HEK293 (cell line): Measurements from ENCODE around the gene CLCNKB.

Source experiments
- CTCF ChIA-PET: fragments of 350-600 bp; formaldehyde crosslinking; extraction: SDS; loops from one replicate; lab custom pipeline; 2021; ENCODE audit warnings: antibody characterized with exemption; lab: Yijun Ruan, JAX
- POLR2A ChIA-PET: fragments of 300-600 bp; formaldehyde crosslinking; extraction: SDS; loops from one replicate; lab custom pipeline; 2020; ENCODE audit warnings: antibody characterized with exemption, inconsistent platforms; lab: Yijun Ruan, JAX
- H3K27ac ChIP-seq: fragments of 200-500 bp; sonication (Bioruptor generic); 2 replicates; pipeline ENCODE4 v1.5.1; 2014; ENCODE audit warnings: low read depth, low read length, control low read depth, inconsistent platforms; ENCODE audit errors: extremely low read depth
- H3K36me3 ChIP-seq, 2 experiments: fragments of 200-500 bp in 1 of 2; sonication (Bioruptor generic) in 1 of 2; 1 replicate in 1 of 2; 2 replicates in 1 of 2; pipeline ENCODE4 v1.5.1; 2014 to 2017; ENCODE audit warnings: inconsistent platforms in 2 of 2, low read length in 2 of 2; ENCODE audit not compliant: control insufficient read depth in 2 of 2, insufficient read depth in 1 of 2
- H3K4me1 ChIP-seq: fragments of 200-500 bp; sonication (Bioruptor generic); 2 replicates; pipeline ENCODE4 v1.5.1; 2014; ENCODE audit warnings: mild to moderate bottlenecking, low read length, inconsistent platforms; ENCODE audit not compliant: control insufficient read depth, insufficient read depth
- H3K4me3 ChIP-seq: 2 replicates; pipeline ENCODE4 v1.5.1; 2011; ENCODE audit warnings: low read depth, mild to moderate bottlenecking, control low read depth, low read length, moderate library complexity
- H3K9me3 ChIP-seq: fragments of 200-500 bp; sonication (Bioruptor generic); 2 replicates; pipeline ENCODE4 v1.5.1; 2014; ENCODE audit warnings: low read depth, low read length, inconsistent platforms; ENCODE audit not compliant: control insufficient read depth, insufficient read depth
- GLI2 ChIP-seq: fragments of 450-650 bp; formaldehyde crosslinking; IDR thresholded peaks from 2 replicates; pipeline ENCODE4; 2017; ENCODE audit warnings: missing biosample characterization, missing genetic modification characterization, low read depth, borderline replicate concordance
- GLIS2 ChIP-seq: fragments of 450-650 bp; formaldehyde crosslinking; IDR thresholded peaks from 2 replicates; pipeline ENCODE4 v1.5.1; 2016; ENCODE audit warnings: missing biosample characterization, missing genetic modification characterization
- PRDM1 ChIP-seq: fragments of 450-650 bp; formaldehyde crosslinking; IDR thresholded peaks from 2 replicates; pipeline ENCODE4; 2016; ENCODE audit warnings: missing biosample characterization, missing genetic modification characterization
- PRDM10 ChIP-seq: fragments of 450-650 bp; formaldehyde crosslinking; IDR thresholded peaks from 2 replicates; pipeline ENCODE4 v1.5.1; 2016; ENCODE audit warnings: missing biosample characterization, missing genetic modification characterization
- ZBTB11 ChIP-seq: fragments of 450-650 bp; formaldehyde crosslinking; conservative IDR thresholded peaks from 2 replicates; pipeline ENCODE4 v1.5.1; 2016; ENCODE audit warnings: low read depth, missing biosample characterization, missing genetic modification characterization
- ZBTB17 ChIP-seq: fragments of 450-650 bp; formaldehyde crosslinking; IDR thresholded peaks from 2 replicates; pipeline ENCODE4 v1.5.1; 2016; ENCODE audit warnings: missing biosample characterization, missing genetic modification characterization
- ZNF155 ChIP-seq: fragments of 450-650 bp; formaldehyde crosslinking; IDR thresholded peaks from 2 replicates; pipeline ENCODE4 v1.5.1; 2016; ENCODE audit warnings: missing biosample characterization, missing genetic modification characterization
- ZNF184 ChIP-seq: fragments of 450-650 bp; IDR thresholded peaks from 2 replicates; pipeline ENCODE4 v1.5.1; 2018; ENCODE audit warnings: missing biosample characterization, mild to moderate bottlenecking, missing genetic modification characterization
- ZNF341 ChIP-seq: fragments of 450-650 bp; formaldehyde crosslinking; IDR thresholded peaks from 2 replicates; pipeline ENCODE4; 2016; ENCODE audit warnings: low read depth, missing biosample characterization, missing genetic modification characterization
- ZNF561 ChIP-seq: fragments of 450-650 bp; IDR thresholded peaks from 2 replicates; pipeline ENCODE4 v1.5.1; 2018; ENCODE audit warnings: missing biosample characterization, missing genetic modification characterization, borderline replicate concordance
- ZNF621 ChIP-seq: fragments of 450-650 bp; formaldehyde crosslinking; IDR thresholded peaks from 2 replicates; pipeline ENCODE4 v1.5.1; 2017; ENCODE audit warnings: missing biosample characterization, missing genetic modification characterization
- ZNF654 ChIP-seq: fragments of 450-650 bp; formaldehyde crosslinking; IDR thresholded peaks from 2 replicates; pipeline ENCODE4 v1.5.1; 2016; ENCODE audit warnings: low read depth, missing biosample characterization, missing genetic modification characterization
- ZNF660 ChIP-seq: fragments of 450-650 bp; IDR thresholded peaks from 2 replicates; pipeline ENCODE4 v1.5.1; 2018; ENCODE audit warnings: missing biosample characterization, mild to moderate bottlenecking, missing genetic modification characterization

Gene CLCNKB

GRCh38 chr1:16046842-16047241 lies 3.3 kb downstream of the CLCNKB start:
- no peak overlapping the region for H3K27ac ChIP-seq
- TF ChIP-seq ZBTB17 (tag by site-specific recombination) (peak; percentile 45; the same call in 1 of the 2 replicates), GLIS2 (0 out of 2 replicates have a peak, but pooled peaks have one; percentile 12), PRDM1 (tag by site-specific recombination) (no peak), PRDM10 (tag by site-specific recombination) (peak; percentile 57; the same call in 1 of the 2 replicates)
- TF ChIP-seq, all 188 proteins: peak for 3
- Histone ChIP-seq H3K9me3 (no peaks in the 10 kb centered on the region), H3K4me3 (no peak overlapping the region), H3K4me1 (no peaks in the 10 kb centered on the region), H3K36me3 (no peaks in the 10 kb centered on the region)
- POLR2A ChIA-PET: no interaction called here
- CTCF ChIA-PET: interaction anchor here (0.6 kb wide), 1 partner anchor 451 kb away, joined by 3 read pairs; no protein-coding TSS in a partner anchor

GRCh38 chr1:16047791-16048475 lies 4.4 kb downstream of the CLCNKB start:
- POLR2A ChIA-PET: interaction anchor here (0.6 kb wide), 1 partner anchor 346 kb away, joined by 3 read pairs; no protein-coding TSS in a partner anchor
- H3K9me3 ChIP-seq: no peaks in the 10 kb centered on the region
- no peak overlapping the region for H3K4me3 ChIP-seq
- CTCF ChIA-PET: interaction anchor here (0.6 kb wide), 1 partner anchor 452 kb away, joined by 3 read pairs; no protein-coding TSS in a partner anchor
- no peaks in the 10 kb centered on the region for H3K36me3 ChIP-seq
- no peak overlapping the region for H3K27ac ChIP-seq
- TF ChIP-seq ZNF561 (no peak), ZNF184 (tag by site-specific recombination) (no peak), ZNF660 (no peak), PRDM10 (tag by site-specific recombination) (peak; percentile 67), GLI2 (tag by site-specific recombination) (no peak)
- H3K4me1 ChIP-seq: no peaks in the 10 kb centered on the region

- H3K9me3 ChIP-seq: no peaks in the 10 kb centered on the region
- H3K27ac ChIP-seq: no peak overlapping the region
- no peaks in the 10 kb centered on the region for H3K36me3 ChIP-seq
- H3K4me1 ChIP-seq: no peaks in the 10 kb centered on the region
- POLR2A ChIA-PET: interaction anchor here (0.6 kb wide), 1 partner anchor 347 kb away, joined by 3 read pairs; no protein-coding TSS in a partner anchor
- CTCF ChIA-PET: interaction anchor here (0.6 kb wide), 1 partner anchor 77 kb away, joined by 3 read pairs; no protein-coding TSS in a partner anchor
- peak overlapping the region; percentile 14 for H3K4me3 ChIP-seq
- no peak for TF ChIP-seq ZNF155
- no peak for TF ChIP-seq ZBTB11 (tag by site-specific recombination)
- peak; percentile 98 for TF ChIP-seq PRDM10 (tag by site-specific recombination)
- TF ChIP-seq ZNF654 (tag by site-specific recombination): no peak
- no peak; the same call in 1 of the 2 replicates for TF ChIP-seq GLIS2
- peak; percentile 74 for TF ChIP-seq ZNF341 (tag by site-specific recombination)
- no peak for TF ChIP-seq ZNF621 (tag by site-specific recombination)
Observed at GRCh38 chr1:16048573-16049189, 5.1 kb downstream of the CLCNKB start.
